Activated T-cell treated with anti-CD3 and anti-CD28 coated beads, Interleukin-2, amount 50 U/mL, for 72 hours (primary cell): ENCODE results near the gene BMPER. TPM values are rescaled to one million over a fixed set of nuclear protein-coding genes. Genes with fewer than 3 reads are reported as not detected.

ENCODE experiments used
- ATAC-seq, 2 donors: fragments of 150-1000 bp; cut with Tn5 transposase; replicated peaks in 1 of 2; 2 replicates each; pipeline ENCODE4 v1.10.0; 2021; ENCODE audit warnings: moderate library complexity in 2 of 2, mild to moderate bottlenecking in 1 of 2
- DNase-seq, 2 donors: peaks; one replicate each; pipeline ENCODE4 v3.0.0; 2021 to 2022; ENCODE audit warnings: mixed read lengths in 1 of 2
- H3K27ac Mint-ChIP-seq: one replicate; pipeline ENCODE4 v1.8.0; 2022; ENCODE audit warnings: mild to moderate bottlenecking, moderate library complexity, mixed read lengths
- H3K27me3 Mint-ChIP-seq: one replicate; pipeline ENCODE4 v1.8.0; 2022; ENCODE audit warnings: low read depth, mixed read lengths
- H3K36me3 Mint-ChIP-seq, 2 donors: one replicate each; pipeline ENCODE4 v1.8.0; 2022; ENCODE audit warnings: mixed read lengths in 2 of 2, mild to moderate bottlenecking in 1 of 2; ENCODE audit not compliant: insufficient read depth in 2 of 2
- H3K4me1 Mint-ChIP-seq: one replicate; pipeline ENCODE4 v1.8.0; 2022; ENCODE audit warnings: low read depth, mixed read lengths
- H3K4me3 Mint-ChIP-seq, 2 donors: one replicate each; pipeline ENCODE4 v1.8.0; 2022; ENCODE audit warnings: mild to moderate bottlenecking in 2 of 2, mixed read lengths in 2 of 2, moderate library complexity in 2 of 2
- H3K9me3 Mint-ChIP-seq, 2 donors: one replicate each; pipeline ENCODE4 v1.8.0; 2022; ENCODE audit warnings: mixed read lengths in 2 of 2
- total RNA-seq, 2 donors: library from RNA; stranded (reverse); gene quantifications; one replicate each; pipeline ENCODE4 v1.2.3, GENCODE V29; 2022

Gene BMPER
- total RNA-seq, 2 donors from 2014 or later, result 0.35 TPM; not detected in 1

DNA sequence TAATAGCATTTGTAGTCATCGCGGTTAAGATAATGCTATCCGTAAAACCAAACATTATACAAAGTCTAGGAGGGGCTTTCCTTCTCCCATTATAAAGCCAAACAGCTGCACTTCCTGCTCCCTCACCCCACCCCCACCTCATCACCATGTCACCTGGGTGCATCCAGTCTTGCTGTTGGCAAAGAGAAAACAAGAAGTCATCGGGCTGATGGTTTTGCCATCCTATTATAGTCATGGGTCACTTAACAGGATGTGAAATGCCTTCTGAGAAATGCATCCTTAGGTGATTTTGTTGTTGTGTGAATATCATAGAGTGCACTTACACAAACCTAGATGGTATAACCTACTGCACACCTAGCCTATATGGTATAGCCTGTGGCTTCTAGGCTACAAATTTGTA is 157.0 kb downstream of the BMPER start:
- DNase-seq (no peak), ATAC-seq (no peak)
- Mint-ChIP-seq H3K4me3 (no peak overlapping the region), H3K27ac (no peak overlapping the region), H3K36me3 (no peaks in the 10 kb centered on the region), H3K4me1 (no peaks in the 10 kb centered on the region), H3K9me3 (no peaks in the 10 kb centered on the region), H3K27me3 (no peaks in the 10 kb centered on the region)

DNA sequence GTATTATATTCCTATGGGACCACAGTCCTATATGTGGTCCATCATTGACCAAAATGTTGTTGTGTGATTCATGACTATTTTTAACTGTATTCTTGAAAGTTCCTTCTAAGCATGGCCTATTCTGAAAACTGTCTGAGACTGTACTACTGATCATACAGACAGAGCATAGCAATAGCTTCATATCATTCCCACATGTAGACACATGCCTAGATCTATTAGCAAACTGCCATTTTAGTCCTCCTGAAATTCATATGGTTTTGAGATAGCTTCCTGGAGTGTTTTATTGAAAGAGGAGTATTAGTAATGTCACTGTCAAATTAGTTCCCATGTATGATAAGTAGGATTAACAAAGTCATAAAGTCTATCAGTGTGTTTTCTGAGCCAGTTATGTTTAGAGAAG is 157.5 kb downstream of the BMPER start:
- Mint-ChIP-seq H3K27ac (no peak overlapping the region), H3K4me3 (no peak overlapping the region), H3K4me1 (no peaks in the 10 kb centered on the region), H3K9me3 (no peaks in the 10 kb centered on the region), H3K36me3 (no peaks in the 10 kb centered on the region), H3K27me3 (no peaks in the 10 kb centered on the region)
- ATAC-seq (no peak), DNase-seq (no peak)

DNA sequence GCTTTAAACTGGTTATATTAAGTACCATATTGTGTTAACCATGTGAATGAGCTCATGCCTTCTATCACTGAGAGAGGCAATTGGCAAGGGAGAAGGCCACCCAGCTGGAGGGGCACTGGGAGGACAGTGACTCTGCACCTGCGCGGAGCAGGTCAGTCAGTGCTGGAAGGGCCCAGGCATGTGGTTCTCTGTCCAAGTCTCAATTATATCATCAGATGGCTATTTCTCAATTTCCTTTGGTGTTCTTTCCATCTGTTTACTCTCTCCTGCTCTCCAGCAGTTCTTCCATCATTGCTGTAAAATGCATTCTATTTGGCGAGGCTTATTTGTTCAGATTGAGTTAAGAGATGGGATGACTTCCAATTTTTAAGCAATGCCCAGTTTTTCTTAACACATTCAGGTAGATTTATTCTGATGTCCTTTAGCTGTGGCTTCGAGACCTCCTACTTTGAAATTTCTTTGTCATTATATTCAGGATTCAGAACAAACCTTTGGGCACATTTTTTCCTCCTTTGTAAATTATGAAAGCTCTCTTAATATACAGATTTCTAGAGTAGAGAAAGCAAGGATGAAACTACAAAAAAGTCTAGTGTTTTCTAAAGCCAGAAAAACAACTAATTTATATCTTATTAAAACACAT is 159.3 kb downstream of the BMPER start:
- H3K9me3 Mint-ChIP-seq, result no peaks in the 10 kb centered on the region
- no peaks in the 10 kb centered on the region for H3K27me3 Mint-ChIP-seq
- H3K4me1 Mint-ChIP-seq, result no peaks in the 10 kb centered on the region
- DNase-seq, result no peak
- no peaks in the 10 kb centered on the region for H3K36me3 Mint-ChIP-seq
- no peak overlapping the region for H3K27ac Mint-ChIP-seq
- no peak for ATAC-seq
- H3K4me3 Mint-ChIP-seq, result no peak overlapping the region

DNA sequence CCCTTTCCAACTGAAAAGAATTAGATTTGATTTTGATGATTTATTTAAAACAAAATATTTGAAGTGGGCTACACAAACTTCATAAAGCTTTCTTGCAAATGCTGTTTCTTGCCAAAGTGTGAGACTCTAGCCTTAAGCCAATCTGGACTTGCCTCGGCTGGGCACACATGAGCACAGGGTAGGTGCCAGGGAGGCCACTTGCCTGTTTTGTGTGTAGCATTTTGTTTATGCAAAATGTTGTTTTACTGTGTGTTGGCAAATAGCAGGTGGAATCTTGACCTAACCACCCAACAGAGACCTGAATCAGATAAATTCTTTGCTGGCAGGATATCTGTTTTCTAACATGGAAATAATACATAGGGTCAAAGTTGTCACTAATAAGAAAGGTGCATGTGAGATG is 161.1 kb downstream of the BMPER start:
- Mint-ChIP-seq H3K27ac (no peak overlapping the region), H3K9me3 (no peaks in the 10 kb centered on the region), H3K4me1 (no peaks in the 10 kb centered on the region), H3K27me3 (no peaks in the 10 kb centered on the region), H3K4me3 (no peak overlapping the region), H3K36me3 (no peaks in the 10 kb centered on the region)
- ATAC-seq (no peak), DNase-seq (no peak)

DNA sequence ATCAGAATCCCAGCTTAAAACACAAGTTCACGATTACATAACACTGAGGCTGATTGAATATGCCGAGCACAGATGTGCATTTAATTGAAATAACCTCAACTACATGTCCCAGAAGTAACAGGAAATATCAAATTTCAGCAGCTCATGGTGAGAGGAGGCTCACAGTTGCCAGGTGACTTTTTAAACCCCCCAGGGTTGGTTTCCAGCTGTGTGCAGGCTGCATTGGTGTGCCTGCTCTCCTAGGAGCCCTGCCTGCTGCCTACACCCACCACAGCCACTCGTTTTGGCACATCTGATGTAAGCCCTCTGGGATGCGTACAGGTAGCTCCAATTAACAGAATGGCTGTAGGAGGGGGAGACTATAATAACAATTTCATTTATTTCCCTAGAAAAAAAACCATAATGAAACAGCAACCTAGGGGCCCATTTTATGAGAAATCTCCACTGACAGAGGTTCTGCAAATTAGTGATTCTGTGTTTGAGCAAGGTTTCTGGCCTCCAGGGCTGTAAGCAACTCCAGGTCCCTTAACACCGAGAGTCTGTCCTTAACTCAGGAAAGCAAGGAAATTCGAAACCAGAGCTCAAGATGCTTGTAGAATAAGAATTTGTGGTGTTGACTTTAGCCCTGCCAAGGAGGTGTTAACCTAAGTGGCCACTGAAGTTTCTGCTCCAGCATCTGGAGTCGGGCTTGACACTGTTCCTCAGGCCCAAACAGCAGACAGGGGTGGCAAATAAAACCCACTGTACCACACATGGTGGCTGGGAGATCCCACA is 161.9 kb downstream of the BMPER start:
- DNase-seq (no peak), ATAC-seq (no peak)
- Mint-ChIP-seq H3K9me3 (no peaks in the 10 kb centered on the region), H3K27me3 (no peaks in the 10 kb centered on the region), H3K27ac (no peak overlapping the region), H3K4me1 (no peaks in the 10 kb centered on the region), H3K36me3 (no peaks in the 10 kb centered on the region), H3K4me3 (no peak overlapping the region)

DNA sequence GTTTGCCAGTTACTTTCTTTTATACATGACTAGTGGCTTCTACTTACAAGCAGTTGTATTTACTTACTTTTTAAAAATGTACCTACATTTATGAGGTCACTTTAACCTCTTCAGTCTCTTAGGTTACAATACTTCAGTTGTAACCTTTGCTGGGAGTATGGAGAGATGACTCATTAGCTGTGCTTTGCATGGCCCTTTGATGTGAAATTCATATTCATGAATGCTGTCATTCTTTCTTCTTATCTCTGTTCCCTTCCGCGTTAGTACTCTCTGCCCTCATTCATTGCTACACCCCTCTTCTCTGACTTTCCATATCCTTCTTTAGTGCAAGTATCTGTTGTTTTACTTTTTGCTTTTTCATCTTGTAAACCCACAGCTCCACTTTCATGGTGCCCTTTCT is 164.3 kb downstream of the BMPER start:
- no peaks in the 10 kb centered on the region for H3K27me3 Mint-ChIP-seq
- no peaks in the 10 kb centered on the region for H3K9me3 Mint-ChIP-seq
- no peak overlapping the region for H3K4me3 Mint-ChIP-seq
- H3K36me3 Mint-ChIP-seq, result no peaks in the 10 kb centered on the region
- ATAC-seq, result peak in 1 of 2 donors; percentile 50
- DNase-seq, result no peak
- H3K4me1 Mint-ChIP-seq, result no peaks in the 10 kb centered on the region
- no peak overlapping the region for H3K27ac Mint-ChIP-seq

DNA sequence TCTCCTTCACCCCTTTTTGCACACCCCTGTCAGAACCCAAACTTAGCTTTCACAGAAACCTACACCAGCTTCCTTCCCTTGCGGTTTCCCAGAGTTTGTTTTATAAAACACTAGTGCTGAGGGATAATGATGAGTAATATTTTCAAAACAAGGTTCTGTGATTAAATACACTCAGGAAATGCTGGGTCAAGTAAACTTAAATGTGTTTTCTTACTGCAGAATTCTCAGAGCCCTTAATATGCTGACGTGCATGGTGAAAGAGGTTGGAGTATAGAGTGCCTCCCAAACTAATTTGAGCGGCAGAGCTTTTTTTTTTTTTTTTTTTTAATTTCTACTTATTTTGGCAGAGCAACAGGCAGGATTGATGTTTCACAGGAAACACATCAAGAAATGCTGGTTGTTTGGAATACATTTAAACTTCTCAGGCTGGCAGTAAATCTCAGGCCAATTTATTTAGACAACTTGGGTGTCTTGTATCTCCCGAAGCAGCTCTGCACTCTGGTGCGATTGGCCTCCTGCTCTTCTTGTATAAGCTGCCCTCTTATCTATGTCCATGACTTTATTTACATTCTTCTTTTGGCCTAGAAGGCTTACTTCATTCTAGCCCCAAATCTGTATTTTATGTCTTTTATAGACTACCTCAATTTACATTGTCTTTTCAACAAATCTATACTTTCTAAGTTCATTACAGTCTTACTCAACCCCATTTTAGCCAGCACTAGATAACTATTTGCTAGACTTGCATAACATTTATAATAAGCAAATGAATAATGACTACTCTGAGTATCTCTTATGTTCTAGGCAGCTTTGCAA is 165.4 kb downstream of the BMPER start:
- Mint-ChIP-seq H3K27ac (no peak overlapping the region), H3K27me3 (no peaks in the 10 kb centered on the region), H3K4me1 (no peaks in the 10 kb centered on the region), H3K4me3 (no peak overlapping the region), H3K9me3 (no peaks in the 10 kb centered on the region), H3K36me3 (no peaks in the 10 kb centered on the region)
- DNase-seq, result no peak
- no peak for ATAC-seq

DNA sequence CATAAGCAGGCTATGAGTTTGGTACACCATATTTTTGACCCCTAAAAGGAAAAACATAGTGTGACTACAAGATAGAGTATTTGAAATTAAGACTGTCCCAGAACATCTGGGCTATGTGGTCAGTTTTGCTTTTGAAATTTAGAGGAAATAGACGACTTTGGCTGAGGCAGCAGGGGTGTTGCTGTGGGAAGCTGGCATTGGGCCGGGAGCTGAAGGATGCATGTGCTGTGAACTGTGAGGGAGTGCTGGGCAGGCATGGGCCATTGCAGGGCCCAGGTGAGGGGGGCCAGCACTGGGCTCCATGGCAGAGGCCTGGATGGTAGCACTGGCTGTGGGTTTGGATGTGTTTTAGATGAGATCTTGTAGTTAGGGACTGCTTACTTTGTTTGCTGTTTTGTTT is 168.3 kb downstream of the BMPER start:
- H3K27me3 Mint-ChIP-seq, result no peaks in the 10 kb centered on the region
- H3K36me3 Mint-ChIP-seq, result no peaks in the 10 kb centered on the region
- H3K4me3 Mint-ChIP-seq, result no peak overlapping the region
- H3K27ac Mint-ChIP-seq, result no peak overlapping the region
- ATAC-seq (no peak), DNase-seq (no peak)
- H3K4me1 Mint-ChIP-seq, result no peaks in the 10 kb centered on the region
- H3K9me3 Mint-ChIP-seq, result no peaks in the 10 kb centered on the region

DNA sequence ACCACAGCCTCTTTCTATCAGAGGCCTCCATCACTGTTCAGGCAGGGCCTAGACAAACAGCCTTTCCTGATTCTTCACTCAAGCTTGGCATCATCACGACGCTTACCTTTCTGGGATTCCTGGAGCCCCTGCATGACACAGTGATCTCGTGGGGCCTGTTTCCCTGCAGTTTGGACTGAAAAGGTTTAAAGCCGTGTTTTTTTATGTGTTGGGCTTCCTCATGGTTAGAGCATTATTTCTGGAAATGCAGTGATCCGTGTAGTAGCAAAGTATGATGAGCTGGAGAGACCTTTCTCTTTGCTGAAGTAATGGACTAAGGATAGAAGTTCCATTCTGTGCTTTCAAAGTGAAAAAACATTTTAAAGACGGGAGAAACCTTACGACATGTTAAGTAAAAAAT is 169.1 kb downstream of the BMPER start:
- DNase-seq (no peak), ATAC-seq (no peak)

DNA sequence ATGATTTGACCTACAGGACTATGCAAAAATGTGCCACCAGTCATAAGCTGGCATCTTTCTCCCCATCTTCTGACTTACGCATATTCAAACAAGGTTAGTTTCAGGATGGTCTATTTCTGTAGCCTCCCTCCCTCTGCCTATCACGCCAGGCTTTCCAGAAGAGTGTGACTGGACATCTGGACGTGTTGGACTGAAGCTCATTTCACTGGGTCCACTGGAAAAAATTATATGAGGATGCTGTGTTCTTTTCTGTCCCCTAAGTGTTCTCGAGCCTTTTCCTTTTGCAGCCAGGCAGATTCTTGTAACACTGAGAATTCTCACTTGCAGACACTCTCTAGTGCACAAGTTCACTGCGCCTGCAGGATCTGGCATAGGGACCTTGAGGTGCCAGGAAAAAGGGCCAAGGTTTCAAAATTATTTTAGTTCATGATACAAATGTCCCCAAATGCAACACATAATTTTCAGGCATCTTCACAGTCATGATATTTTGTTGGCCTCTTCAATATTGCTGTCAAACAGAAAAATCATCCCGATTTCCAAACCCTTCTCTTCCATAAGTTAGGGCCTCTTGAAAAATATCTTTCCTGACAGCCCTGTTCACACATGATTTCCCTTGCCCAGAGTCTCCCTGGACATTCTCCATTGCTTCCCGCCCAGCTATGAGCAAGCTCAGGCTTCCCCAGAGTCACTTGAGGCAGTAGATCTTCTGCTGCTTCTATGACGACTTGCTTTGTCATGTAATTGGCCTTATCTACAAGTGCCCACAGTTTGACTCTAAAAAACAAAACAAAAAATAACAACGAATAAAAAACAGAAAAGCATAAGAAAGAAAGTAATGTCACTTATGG is 170.4 kb downstream of the BMPER start:
- H3K9me3 Mint-ChIP-seq, result no peaks in the 10 kb centered on the region
- no peaks in the 10 kb centered on the region for H3K27me3 Mint-ChIP-seq
- H3K27ac Mint-ChIP-seq, result no peak overlapping the region
- H3K4me1 Mint-ChIP-seq, result no peaks in the 10 kb centered on the region
- no peak for DNase-seq
- no peak overlapping the region for H3K4me3 Mint-ChIP-seq
- ATAC-seq, result no peak
- no peaks in the 10 kb centered on the region for H3K36me3 Mint-ChIP-seq

More for the DNA sequence above, 169.1 kb downstream of the BMPER start:
- no peaks in the 10 kb centered on the region for H3K4me1 Mint-ChIP-seq
- H3K9me3 Mint-ChIP-seq, result no peaks in the 10 kb centered on the region
- H3K4me3 Mint-ChIP-seq, result no peak overlapping the region
- no peaks in the 10 kb centered on the region for H3K27me3 Mint-ChIP-seq
- H3K36me3 Mint-ChIP-seq, result no peaks in the 10 kb centered on the region
- no peak overlapping the region for H3K27ac Mint-ChIP-seq

DNA sequence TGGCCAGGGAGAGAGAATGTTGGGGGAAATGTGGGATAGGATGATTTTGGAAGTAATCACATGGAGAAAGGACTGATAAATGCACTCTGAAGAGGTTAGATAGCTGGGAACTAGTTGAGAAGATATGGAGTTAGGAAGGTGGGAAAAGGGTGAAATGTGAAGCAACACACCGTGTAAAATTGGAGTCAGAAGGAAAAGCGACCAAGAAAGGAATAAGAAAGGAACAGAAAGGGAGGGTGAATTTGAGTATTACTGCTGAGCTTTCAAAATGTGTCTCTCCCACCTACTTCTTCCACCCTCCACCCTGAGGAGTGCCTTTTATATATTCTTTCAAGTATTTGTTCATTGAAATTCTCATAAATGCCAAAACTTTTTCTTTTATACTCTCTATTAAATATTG is 171.8 kb downstream of the BMPER start:
- no peak for ATAC-seq
- H3K4me3 Mint-ChIP-seq, result no peak overlapping the region
- H3K27me3 Mint-ChIP-seq, result no peaks in the 10 kb centered on the region

DNA sequence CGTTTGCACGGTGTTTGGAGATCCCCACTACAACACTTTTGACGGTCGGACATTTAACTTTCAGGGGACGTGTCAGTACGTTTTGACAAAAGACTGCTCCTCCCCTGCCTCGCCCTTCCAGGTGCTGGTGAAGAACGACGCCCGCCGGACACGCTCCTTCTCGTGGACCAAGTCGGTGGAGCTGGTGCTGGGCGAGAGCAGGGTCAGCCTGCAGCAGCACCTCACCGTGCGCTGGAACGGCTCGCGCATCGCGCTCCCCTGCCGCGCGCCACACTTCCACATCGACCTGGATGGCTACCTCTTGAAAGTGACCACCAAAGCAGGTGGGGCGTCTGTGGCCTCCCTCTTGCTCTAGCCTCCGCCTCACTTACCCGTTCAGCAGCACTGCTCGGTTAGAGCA is 173.5 kb downstream of the BMPER start:
- Mint-ChIP-seq H3K4me3 (no peak overlapping the region), H3K27ac (no peak overlapping the region), H3K4me1 (no peaks in the 10 kb centered on the region), H3K27me3 (no peaks in the 10 kb centered on the region), H3K36me3 (no peaks in the 10 kb centered on the region), H3K9me3 (peaks cover 0 to 3% of the 10 kb centered on the region in 2 donors)
- ATAC-seq (no peak), DNase-seq (no peak)

More for the DNA sequence above, 171.8 kb downstream of the BMPER start:
- Mint-ChIP-seq H3K4me1 (no peaks in the 10 kb centered on the region), H3K9me3 (peaks cover 0 to 3% of the 10 kb centered on the region in 2 donors), H3K27ac (no peak overlapping the region), H3K36me3 (no peaks in the 10 kb centered on the region)
- no peak for DNase-seq

DNA sequence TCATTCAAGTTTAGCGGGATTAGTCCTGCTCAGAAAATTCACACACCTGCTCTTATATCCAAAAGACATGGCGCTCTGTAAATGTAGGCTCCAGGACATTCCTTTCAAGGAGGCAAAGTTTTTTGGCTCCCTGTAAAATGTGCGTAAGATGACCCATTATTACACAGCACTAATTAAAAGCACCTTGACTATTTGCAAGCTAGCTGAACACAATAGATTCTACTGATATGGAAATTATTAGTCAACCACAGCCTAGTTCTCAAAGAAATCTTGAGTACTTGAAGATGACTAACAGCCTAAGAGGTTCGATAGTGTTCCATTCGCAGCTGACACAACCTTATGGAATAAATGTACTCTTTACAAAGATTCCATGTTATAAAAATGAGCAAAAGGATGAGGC is 175.2 kb downstream of the BMPER start:
- Mint-ChIP-seq H3K36me3 (no peaks in the 10 kb centered on the region), H3K4me1 (no peaks in the 10 kb centered on the region), H3K27ac (no peak overlapping the region), H3K4me3 (no peak overlapping the region), H3K9me3 (peaks cover 0 to 3% of the 10 kb centered on the region in 2 donors), H3K27me3 (no peaks in the 10 kb centered on the region)
- ATAC-seq (no peak), DNase-seq (no peak)
